Astrocyte of the spinal cord (primary cell): Measurements from ENCODE around the gene CD200.

Experiments used
- DNase-seq: peaks from one replicate; pipeline ENCODE4 v3.0.0; 2011; ENCODE audit warnings: low read depth, low spot score
- H3K4me3 ChIP-seq: 2 replicates; pipeline ENCODE4 v1.5.1; 2011; ENCODE audit warnings: low read depth, mild to moderate bottlenecking, low read length, moderate library complexity
- in situ Hi-C: cut with HindIII; loops from 2 replicates; pipeline ENCODE4 v1.10.0; 2017; ENCODE audit warnings: low sequenced_read_pairs
- TF ChIP-seq, protein P1 (sequence below): IDR thresholded peaks from 2 replicates; pipeline ENCODE4 v1.5.1; 2012; ENCODE audit warnings: low read depth, mild to moderate bottlenecking, low read length, inconsistent platforms

Gene CD200

DNA sequence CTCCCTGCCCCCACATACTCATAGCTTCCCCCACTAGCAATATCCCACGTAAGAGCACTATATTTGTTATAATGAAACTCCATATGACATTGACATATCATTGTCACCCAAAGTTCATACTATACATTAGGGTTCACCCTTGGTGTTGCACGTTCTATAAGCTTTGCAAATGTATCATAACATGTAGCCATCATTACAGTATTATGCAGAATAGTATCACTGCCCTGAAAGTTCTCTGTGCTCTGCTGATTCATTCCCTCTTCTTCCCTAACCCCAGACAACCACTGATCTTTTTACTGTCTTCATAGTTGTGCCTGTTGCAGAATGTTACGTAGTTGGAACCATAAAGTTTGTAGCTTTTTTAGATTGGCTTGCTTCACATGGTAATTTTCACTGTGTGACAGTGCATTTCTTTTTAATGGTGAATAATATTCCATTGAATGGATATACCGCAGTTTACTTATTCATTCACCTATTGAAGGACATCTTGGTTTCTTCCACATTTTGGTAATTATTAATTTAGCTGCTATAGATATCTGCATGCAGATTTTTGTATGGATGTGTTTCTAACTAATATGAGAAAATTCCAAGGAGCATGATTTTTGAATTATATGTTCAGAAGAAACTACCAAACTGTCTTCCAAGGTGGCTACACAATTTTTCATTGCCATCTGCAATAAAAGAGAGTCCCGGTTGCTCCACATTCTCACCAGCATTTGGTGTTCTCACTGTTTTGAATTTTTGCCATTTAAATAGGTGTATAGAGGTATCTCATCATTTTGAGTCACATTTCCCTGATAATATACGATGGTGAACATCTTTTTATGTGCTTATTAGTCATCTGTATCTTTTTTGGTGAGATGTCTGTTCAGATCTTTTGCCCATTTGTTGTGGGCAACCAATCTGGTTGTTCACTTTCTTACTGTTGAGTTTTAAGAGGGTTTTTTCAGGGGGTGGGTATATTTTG, 59.7 kb downstream of the CD200 start:
- H3K4me3 ChIP-seq: no peak overlapping the region
- in situ Hi-C loops: no loop called here
- TF ChIP-seq, protein P1, sequence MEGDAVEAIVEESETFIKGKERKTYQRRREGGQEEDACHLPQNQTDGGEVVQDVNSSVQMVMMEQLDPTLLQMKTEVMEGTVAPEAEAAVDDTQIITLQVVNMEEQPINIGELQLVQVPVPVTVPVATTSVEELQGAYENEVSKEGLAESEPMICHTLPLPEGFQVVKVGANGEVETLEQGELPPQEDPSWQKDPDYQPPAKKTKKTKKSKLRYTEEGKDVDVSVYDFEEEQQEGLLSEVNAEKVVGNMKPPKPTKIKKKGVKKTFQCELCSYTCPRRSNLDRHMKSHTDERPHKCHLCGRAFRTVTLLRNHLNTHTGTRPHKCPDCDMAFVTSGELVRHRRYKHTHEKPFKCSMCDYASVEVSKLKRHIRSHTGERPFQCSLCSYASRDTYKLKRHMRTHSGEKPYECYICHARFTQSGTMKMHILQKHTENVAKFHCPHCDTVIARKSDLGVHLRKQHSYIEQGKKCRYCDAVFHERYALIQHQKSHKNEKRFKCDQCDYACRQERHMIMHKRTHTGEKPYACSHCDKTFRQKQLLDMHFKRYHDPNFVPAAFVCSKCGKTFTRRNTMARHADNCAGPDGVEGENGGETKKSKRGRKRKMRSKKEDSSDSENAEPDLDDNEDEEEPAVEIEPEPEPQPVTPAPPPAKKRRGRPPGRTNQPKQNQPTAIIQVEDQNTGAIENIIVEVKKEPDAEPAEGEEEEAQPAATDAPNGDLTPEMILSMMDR: no peak
- DNase-seq: no peak

DNA sequence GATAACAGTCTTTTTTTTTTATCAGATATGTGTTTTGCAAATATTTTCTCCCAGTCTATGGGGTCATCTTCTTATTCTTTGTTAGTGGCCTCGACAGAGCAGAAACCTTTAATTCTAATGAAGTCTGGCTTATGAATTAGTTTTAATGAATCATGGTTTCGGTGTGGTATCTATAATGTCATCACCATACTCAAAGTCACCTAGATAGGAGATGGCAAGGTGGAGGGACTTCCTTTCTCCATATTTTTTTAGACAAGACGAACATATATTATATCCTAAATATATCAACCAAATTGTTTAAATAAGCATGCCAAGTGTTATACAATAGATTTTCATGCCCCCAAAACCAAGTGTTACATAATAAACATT, 60.4 kb downstream of the CD200 start:
- in situ Hi-C loops: no loop called here
- H3K4me3 ChIP-seq: no peak overlapping the region
- TF ChIP-seq, protein P1: no peak
- no peak for DNase-seq

DNA sequence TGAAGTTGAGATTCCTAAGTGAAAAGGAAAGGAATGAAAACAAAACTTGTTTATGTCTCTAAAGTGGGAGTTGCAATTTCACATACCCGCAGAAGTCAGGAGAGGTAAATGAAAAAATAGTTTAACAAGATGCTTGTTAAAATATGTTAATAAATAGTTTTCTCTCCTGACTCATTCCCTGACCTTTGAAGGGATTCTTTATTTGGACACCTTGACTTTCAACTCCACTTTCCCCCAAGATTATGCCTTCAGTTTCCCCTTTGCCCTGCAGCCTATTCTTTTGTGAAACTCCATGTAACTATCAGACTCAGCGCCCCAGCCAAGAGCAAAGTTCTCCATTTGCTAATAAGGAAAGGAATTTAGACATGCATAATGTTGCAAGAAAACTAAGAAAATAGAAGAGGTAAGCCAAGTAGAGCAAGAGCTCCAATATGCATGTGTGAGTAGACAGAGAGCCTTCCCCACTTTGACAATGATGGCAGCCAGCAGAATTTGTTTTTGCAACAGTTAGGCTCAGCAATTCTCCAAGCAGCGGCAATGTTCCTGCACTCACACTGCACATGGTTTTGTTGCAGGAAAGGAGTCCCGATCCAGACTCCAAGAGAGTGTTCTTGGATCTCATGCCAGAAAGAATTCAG, 61.2 kb downstream of the CD200 start:
- TF ChIP-seq, protein P1: no peak

DNA sequence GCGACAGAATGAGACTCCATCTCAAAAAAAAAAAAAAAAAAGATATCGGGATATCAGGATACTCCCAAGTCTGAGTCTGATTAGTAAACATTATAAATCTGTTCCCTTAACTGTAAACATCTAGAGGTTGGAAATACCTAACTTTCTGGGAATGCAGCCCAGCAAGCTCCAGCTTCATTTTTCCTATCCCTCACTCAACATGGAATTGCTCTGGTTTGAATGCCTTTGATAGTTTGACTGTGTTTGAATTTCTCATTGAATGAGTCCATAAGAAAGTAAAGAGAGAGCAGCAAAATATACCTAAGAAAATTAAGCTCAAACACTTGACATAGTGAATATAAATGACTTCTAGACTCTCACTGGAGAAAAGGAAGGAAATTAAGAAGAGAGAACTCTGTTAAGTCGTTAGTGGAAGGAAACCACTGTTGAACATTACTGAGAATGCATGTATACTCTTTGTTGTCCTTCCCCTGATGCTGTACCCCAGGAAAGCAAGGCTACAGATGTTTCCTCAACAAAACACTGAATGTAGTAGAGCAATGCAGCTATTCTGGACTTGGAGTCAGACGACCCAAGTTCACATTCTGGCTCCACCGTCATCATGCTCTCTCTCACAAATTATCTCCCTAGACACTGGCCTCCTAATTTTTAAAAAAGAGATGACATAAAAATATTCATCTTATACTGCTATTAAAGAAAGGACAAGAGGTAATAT, 62.4 kb downstream of the CD200 start:
- no peak overlapping the region for H3K4me3 ChIP-seq
- DNase-seq: no peak
- in situ Hi-C loops: no loop called here
- TF ChIP-seq, protein P1: no peak

More for the DNA sequence above, 61.2 kb downstream of the CD200 start:
- H3K4me3 ChIP-seq: no peak overlapping the region
- in situ Hi-C loops: no loop called here
- no peak for DNase-seq

DNA sequence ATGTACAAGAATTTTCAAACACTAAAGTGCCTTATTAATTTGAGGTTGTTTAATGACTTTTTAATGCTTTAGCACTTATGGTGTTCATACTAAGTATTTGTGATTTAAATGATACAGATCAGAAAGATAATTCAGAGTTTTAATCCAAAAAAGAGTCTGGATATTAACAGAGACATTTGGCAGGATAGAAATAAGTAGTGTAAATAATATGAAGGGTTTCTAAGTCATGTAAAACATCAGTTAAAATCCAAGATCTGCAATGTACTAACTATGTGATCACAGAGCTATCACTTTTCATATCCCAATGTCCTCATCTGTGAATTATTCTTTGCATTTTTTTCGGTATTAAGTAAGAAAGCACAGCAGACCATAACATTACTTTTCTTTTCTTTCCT, 62.9 kb downstream of the CD200 start:
- no peak for DNase-seq
- H3K4me3 ChIP-seq: no peak overlapping the region
- in situ Hi-C loops: no loop called here
- TF ChIP-seq, protein P1: no peak

DNA sequence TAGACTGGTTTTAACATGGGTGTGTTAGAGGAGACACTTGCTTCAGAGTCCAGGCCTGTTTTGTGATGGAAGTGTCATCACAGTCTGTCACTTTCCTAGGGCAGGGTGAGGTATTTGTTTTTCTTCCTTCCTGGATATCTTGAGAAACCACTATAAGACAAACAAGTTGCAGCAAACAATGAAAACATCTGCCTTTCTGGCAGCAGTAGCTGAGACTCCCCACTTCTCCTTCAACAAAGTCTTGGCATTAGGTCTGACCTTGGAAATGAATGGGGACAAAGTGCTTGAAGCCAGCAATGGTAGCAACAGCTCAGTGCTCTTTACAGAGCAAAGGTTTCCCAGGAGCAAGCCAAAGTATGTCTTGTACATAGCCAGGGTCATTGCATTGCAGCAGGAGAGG, 64.6 kb downstream of the CD200 start:
- DNase-seq: no peak
- TF ChIP-seq, protein P1: no peak
- in situ Hi-C loops: no loop called here

More for the DNA sequence above, 64.6 kb downstream of the CD200 start:
- no peak overlapping the region for H3K4me3 ChIP-seq
